HG02588 (cell line): ENCODE results near the gene RARB.

Experiments used
- ATAC-seq: cut with Tn5 transposase; IDR thresholded peaks from one replicate; pipeline ENCODE4 v1.9.1; 2021; ENCODE audit warnings: mild to moderate bottlenecking, moderate library complexity; ENCODE audit not compliant: unreplicated experiment

RARB gene

DNA sequence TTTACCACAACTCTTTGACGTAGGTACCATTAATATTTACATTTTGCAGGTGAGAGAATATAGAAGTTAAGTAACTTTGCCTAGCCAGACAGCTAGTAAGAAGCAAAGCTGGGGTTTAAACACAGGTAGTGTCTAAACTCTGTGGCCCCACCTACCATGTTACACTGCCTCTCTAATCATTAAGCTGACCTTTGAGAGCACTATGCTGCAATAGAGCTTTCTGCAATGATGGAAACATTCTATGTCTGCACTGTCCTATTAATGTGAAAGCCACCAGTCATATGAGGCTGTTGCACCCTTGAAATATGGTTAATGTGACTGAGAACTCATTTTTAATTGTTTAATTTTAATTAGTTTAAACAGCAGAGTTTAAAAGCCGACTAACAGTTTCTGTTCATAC is 6.3 kb upstream of the RARB start:
- no peak for ATAC-seq

DNA sequence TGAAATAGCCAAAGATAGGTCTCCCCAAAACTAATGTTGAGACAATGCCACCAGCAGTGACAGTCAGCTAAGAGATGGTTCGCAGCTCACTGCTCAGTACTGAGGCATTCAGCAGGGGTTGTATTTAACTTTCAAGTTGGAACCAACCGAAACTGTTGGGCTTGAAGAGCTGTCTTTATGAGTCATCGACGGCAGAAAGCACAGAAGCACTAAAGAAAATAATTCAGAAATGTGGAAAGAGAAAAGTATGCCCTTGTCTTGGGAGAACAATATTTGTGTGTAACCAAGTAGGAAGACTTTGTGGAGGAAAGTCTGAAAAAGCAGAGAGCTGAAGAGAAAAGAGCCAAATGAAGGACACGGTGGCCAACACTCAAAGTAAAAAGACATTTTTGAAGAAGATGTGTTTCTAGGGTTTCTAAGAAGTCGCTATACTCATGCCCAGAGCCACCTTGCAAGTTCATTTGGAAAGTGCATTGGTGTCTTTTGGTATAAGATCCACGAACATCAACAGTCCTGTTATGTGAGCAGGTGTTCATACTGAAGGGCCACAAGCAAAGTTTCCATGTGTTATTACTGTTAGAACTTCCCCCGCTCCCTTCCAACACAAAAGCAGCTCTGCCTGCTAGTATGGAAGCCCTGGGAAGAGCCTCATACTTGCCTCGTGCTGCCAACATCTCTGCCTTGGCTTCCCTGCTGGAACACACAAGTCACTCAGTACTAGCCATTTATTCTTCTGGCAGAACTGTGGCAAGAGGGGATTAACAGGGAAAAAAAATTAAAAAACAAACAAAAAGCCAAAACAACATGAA is 4.1 kb upstream of the RARB start:
- no peak for ATAC-seq

DNA sequence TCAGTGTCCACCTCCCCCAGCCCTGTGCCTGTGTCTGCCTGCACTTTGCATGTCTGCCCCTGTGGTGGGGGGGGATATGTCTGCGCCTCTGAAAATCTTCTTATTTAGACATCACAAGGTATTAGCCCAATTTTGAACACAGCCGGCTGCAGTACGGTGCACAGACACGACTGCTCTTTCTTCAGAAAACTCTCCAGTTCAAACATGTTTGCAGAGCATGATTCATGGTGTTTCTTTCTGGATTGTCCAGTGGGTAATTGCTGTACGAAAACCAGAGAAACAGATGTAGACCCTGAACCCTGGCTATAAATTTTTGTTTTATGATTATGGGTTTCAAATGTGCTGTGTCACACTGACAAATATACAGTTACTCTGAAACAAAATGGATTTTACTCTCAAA is 3.4 kb upstream of the RARB start:
- no peak for ATAC-seq

DNA sequence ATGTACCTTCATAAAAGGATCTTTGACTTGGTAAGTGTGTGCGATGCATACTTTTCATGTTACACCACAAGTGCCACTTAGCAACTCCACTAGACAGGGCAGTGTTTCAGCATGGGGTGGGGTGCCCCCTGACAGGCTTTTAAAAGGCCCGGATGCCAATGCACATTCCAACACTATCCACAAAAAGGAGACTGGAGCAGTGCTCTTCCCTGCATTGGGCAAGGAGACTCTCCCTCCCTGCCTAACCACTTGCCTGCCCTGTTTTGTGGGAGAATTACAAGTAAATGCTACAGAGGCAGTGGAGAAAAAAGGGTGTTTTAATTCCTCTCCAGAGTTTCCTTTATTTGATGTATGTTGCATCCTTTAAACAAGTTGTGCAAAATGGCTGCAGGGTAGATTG is 1.7 kb upstream of the RARB start:
- ATAC-seq: no peak

DNA sequence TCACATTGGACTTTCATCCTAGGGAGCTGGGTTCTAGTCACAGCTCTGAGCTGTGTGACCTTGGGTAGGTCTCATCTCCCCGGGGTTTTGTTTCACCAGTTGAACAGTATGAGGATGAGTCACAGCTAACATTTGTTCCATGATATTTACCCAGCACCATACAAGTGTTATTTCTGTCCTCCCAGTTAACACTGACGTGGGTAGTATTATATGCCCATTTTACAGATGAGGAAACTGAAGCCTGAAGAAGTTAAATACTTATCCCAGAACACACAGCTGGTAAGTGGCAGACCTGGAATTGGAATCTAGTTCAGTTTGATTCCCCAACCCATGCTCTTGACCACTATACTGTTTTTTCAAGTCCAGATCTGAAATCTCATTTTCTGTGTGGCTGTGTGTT is 908 bp upstream of the RARB start:
- ATAC-seq: no peak

DNA sequence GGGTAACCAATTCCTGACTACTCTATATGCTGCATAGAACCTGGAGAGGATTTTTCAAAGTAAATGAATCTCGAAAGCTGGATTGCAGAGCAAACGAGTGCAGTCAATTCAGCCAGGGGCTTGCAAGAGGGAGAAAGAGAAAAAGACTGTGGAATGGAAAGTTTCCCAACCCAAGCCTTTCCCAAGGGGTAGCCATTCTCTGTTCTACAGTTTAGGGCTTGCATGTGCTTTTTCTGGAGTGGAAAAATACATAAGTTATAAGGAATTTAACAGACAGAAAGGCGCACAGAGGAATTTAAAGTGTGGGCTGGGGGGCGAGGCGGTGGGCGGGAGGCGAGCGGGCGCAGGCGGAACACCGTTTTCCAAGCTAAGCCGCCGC is 511 bp upstream of the RARB start:
- ATAC-seq: no peak

DNA sequence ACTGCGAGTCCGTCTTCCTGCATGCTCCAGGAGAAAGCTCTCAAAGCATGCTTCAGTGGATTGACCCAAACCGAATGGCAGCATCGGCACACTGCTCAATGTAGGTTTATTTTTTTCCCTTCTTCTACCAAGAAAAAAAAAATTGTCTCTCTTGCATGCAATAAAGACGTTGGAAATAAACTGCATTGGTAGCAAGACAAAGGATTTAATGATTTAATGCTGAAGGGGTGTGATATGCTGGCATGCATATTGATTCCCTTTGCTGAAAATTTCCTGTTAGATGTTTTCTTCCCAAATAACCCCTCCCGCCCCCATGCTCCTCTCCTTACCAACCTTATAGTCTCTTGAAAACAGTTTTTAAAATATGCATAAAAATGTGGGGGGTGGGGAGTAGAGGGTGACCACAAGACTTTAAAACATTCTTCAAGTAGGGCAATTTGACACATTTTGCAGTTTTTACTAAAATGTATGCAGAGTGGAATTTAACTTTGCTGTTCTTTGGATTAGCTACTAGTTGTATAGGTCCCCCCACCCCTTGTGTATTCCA is 799 bp downstream of the RARB start:
- ATAC-seq: no peak

DNA sequence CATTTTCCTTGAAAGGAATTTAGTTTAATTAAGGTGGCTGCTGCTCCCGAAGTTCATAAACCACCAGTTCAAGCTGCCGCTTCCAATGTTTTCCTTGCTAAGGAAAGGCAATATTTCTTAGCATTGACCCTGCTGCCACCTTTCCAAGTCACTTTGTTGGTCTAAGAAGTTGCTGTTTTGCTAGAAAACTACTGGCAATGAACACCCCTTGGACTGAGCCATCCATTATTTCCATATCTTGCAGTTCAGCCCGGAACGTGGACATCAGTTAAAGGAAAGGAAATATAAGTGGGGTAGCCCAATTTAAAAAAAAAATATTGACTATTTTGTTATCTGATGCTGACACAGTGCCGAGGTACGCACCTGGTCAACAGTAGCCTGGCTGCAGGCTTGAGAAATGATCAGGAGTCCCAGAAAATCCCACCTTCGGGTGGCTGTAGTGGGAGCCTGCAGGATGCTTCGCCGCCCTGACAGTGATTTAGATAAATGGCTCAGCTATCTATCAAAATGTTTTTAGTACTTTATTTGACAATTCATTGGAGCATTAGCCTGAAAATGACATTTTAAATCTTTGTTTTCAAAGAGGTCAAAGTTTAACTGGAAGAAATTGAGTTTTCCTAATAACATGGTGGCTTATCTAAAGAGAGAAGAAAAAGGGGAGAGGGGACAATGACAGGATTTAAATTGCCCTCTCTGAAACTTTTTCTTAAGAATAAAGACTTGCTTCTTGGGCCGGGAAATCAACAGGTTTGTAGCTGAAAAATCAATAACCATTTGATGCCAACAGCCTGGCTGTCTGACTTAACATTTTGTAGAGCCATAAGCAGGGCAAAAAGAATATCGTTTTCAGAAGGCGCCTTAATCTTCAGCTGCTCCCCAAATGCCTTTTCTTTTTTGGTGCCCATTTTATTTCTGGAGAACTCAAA is 1.6 kb downstream of the RARB start:
- ATAC-seq: no peak

DNA sequence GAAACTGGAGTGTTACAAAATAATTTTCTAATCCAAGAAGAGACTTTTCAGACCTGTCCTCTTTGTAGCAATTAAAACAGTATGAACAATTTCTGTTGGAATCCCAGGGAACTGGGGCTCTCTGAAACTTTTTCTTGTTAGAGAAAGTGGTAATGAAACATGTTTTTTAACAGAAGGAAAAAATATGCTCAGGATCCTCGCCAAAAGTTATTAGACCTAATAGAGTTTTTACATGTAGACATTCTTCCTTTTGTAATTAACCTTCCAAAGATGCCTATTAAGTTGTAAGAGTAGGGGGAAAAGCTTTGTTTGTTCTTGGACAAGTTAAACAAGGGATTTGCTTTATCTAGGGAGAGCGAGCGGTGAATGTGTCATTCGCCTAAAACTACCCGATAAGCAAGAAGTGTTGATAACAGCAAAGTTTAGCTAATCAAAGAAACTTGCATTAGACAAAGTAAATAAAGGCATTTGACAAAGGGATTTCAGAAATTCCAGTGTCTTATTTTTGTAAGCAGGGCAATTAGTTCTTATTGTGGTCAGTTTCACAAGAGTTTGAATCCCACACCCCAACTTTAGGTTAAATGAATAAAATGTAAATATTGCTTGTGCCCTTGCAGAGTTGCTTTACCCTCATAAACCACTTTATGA is 2.3 kb downstream of the RARB start:
- ATAC-seq: no peak

DNA sequence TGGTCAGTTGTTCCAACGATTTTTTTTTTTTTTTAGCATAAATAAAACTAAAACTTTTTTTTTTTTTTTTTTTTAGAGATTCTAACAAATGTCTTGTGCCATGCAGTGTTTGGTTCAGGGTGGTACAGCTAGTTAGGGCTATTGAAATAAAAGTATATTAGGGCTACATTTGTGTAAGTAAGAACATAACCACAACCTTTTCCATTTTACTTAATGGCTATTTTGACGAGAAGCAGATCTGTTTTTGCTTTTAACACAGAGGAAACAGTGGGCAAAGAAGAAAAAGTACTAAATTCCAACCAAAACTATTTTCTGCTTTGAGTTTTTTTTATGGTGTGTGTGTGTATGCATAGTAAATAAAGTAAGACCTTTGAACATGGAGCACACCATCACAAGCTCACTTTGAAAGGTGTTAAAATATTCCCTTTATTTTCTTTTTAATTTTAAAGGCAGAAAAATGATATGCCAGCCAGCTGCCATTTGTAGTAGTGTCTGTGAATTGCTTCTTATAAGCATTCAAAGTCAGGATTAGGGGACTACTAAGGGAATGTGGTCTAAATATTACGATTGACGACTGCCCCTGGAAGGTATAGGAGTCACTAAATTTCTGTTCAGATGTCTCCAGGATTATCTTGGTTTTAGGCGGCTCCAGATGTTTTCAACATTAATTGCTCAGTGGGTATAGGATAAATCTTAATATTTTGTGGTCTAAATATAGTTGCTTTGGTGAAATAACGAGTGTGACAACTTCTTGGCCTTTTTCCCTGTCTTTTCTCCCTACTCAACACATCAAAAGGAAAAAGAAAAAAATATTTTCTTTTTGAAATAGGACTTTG is 3.1 kb downstream of the RARB start:
- ATAC-seq: no peak

DNA sequence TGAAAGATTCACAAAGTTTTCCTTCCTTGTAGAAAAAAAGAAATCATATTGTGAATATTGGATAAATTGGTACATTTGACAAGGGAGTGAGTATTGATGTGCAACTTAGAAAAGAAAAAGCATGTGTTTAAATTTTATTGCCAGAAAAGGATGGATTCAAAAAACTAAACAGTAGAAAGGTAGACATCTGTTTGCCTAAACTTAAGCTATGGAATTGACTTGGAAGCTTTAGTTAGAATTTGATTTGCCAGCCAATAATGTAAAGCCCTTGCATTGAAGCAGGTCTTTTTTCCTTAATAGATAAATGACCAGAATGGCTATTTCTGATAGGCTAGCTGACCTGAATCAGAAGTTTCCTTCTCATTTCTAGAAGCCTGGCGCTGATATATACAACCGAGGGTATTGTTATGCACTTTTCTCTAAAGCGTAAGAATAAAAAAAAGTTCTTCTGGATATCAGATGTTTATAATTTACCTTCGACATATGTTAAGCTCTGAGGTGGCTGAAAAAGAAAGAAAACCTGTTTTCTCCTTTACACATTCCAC is 4.2 kb downstream of the RARB start:
- ATAC-seq: no peak

DNA sequence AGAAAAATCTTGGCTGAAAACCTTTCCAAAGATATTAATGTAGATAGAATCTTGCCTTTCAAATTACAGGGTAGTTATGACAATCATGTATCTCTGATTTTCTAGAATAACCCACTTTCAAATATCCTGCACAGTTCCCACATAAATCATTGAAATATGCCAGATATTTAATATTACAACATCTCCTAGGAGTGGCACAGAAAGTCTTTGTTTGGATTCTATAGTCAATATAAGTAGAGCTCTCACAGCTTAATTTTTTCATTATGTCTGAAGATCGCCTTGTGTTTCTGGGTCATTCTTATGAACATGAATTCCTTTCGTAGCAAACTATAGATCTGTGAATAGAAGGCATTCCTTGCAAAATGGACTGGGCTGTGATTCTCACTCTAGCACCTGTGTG is 5.0 kb downstream of the RARB start:
- ATAC-seq: no peak

DNA sequence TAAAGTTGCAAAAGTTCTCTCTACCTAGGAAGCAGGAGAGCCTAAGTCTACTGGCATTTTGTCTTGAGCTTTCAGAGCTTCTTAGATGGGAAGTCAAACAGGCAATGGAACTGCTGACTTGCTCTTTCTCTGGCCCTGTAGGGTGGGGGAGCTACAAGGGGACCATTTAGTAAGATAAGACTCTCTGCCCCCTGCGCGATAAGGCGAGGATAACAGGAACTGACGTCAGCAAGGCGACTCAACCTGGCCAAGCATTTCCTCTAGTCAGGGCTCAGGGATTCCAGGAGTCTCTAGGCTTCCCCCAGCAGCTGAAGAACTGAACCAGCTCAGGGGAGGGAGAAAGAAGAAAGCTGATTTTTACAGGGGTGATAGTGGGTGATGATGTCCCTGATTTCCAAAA is 5.8 kb downstream of the RARB start:
- ATAC-seq: no peak

DNA sequence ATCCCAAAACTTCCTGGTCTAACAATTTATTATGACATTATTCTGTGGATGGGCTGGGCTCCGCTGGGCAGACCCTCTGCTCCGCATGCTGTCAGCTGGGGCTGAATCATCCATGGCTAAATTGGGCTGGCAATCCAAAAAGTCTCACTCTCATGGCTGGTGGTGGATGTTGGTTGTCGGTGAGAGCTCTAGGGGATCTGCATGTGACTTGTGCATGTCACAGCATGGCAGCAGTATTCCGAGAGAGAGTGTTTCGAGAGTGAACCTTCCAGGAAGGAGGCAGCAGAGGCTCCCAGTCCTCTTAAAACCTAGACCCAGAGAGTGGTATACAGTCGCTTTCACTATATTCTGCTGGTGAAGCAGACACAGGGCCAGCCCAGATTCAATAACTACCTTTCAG is 9.9 kb downstream of the RARB start:
- no peak for ATAC-seq

DNA sequence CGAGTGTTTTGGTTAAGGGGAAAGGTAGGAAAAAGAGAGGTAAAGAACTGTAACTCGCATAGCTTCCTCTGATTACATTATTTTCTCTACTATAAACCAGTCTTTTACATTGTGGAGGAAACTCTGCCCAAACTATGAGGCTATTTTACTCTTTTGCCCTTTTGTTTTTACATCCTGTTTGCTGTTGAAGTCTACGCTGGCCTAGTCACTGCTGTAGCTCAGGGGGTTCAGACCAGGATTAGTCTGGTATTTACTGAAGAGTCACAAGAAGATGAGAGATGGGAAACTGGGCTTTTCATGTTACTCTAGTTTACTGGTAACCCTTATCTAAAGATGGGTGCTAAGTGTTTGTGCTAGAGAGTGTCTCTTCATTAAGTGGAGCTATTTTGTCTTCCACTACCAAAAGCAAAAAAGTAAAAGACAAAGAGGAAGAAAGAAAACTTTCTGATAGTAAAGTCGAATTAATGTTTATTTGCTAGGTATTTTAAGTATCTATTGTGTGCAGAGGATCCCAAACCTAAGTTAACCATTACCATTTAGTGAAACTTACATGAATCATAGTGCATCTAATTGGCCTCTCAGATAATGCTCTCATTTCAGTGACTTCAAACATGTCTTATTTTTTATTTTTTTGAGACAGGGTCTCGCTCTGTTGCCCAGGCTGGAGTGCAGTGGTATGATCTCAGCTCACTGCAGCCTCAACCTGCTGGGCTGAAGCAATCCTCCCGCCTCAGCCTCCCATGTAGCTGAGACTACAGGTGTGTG is 10.9 kb downstream of the RARB start:
- no peak for ATAC-seq

DNA sequence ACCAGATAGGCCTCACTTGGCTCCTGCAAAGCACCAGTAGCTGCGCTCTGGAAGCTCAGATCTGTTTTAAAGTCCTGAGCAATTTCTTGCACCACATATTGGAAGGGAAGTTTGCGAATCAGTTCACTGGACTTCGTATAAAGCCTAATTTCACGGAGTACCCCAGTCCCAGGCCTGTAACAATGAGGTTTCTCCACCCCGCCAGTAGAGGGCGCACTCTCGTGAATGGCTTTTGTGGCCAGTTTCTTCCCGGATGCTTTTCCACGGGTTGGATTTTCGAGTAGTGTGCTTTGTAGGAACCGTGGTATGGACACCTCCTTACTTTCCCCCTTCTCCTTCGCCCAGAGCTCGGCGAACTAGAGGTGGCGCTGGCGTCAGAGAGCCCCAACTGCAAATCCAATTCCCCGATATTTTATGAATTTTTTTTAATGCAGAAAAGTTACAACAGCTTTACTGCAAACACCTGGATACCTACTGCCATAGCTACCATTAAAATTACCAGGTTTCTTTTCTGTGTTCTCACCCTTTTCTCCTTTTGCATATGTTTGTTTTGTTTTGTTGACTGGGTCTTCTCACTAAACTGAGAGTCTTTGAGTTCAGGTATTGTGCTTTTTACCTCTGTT is 13.3 kb downstream of the RARB start:
- ATAC-seq: no peak

DNA sequence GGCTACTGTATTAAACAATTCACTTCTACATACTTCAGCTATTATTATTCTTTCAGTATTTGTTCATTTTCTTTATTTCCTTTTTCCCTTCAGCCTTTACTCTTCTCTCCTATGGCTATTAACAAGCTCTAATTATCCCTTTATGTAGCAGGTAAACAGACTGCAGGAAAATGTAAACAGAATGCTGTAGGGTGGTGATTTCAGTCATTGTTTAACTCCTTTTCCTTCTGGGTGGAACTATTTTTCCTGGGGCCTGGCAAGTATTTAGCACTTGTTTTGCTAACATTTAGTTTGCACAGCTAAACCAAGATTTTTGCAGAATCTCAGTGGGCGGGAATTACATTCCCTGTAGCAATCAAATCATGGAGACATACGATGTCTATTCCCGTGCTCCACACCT is 14.4 kb downstream of the RARB start:
- ATAC-seq: no peak

DNA sequence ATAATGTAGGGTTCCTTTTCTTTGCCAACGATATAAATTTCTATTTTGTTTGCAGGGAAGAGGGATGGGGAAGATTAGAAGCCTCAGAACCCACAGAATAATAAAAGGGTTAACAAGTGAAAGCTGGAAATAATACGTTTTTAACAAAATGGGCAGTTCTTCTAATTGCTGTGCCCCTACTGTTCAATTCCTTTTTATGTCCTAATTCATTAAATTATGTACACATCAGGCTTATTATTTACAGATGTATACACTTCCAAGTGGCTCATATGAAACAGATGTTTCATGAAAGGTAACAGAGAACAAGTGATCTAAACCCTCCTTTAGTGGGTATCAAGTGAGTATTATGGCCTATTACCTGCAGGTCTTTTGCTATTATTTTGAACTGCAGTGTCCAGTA is 16.2 kb downstream of the RARB start:
- ATAC-seq: no peak

DNA sequence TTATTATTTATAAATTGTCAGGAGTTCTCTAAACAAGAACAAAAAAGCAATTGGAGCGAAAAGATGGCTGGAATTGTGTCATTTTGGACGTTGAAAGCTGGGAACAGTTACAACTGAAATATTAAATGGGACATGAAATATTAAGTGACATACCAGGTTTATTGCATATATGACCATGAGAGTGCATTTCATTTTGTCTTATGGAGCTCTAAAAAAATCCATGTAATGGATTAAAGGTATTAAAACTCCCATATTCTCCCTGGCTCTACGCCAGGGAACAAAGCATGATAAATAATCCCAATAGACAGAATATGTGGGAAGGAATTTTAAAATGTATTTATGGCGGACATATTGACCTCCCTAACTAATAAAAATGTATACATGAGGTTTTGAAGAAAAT is 17.7 kb downstream of the RARB start:
- no peak for ATAC-seq
